RPMI8226 (cell line): ENCODE data around the gene EVI5L.

ENCODE experiments used
- DNase-seq: peaks from one replicate; pipeline ENCODE4 v3.0.0-alpha.2; 2015

EVI5L gene

GRCh38 chr19:7861619-7862412 lies 31.8 kb downstream of the EVI5L start:
- peak; percentile 52 for DNase-seq

- DNase-seq, result peak; percentile 88
Measured at GRCh38 chr19:7862413-7862951, 32.5 kb downstream of the EVI5L start.

GRCh38 chr19:7863157-7863970 lies 33.3 kb downstream of the EVI5L start:
- DNase-seq, result no peak

GRCh38 chr19:7863971-7864689 lies 34.1 kb downstream of the EVI5L start:
- DNase-seq, result no peak

GRCh38 chr19:7864690-7865074 lies 34.7 kb downstream of the EVI5L start:
- DNase-seq, result no peak

- peak; percentile 55 for DNase-seq
Measured at GRCh38 chr19:7865262-7865911, 35.4 kb downstream of the EVI5L start.

- DNase-seq, result no peak
Measured at GRCh38 chr19:7866399-7867091, 36.5 kb downstream of the EVI5L start.

GRCh38 chr19:7867092-7867844 lies 37.2 kb downstream of the EVI5L start:
- no peak for DNase-seq

GRCh38 chr19:7868326-7868670 lies 38.3 kb downstream of the EVI5L start:
- peak; percentile 71 for DNase-seq

GRCh38 chr19:7868671-7869452 lies 38.8 kb downstream of the EVI5L start:
- peak; percentile 94 for DNase-seq

- DNase-seq, result peak; percentile 83
Measured at GRCh38 chr19:7869453-7869909, 39.5 kb downstream of the EVI5L start.

- DNase-seq, result peak; percentile 87
Measured at GRCh38 chr19:7869910-7870511, 40.0 kb downstream of the EVI5L start.

- peak; percentile 97 for DNase-seq
Measured at GRCh38 chr19:7870571-7871436, 40.8 kb downstream of the EVI5L start.

- peak; percentile 96 for DNase-seq
Measured at GRCh38 chr19:7871437-7872305, 41.7 kb downstream of the EVI5L start.

GRCh38 chr19:7872306-7873204 lies 42.5 kb downstream of the EVI5L start:
- no peak for DNase-seq

GRCh38 chr19:7873304-7874075 lies 43.5 kb downstream of the EVI5L start:
- DNase-seq, result no peak
